HepG2 (cell line): ENCODE results near the gene NPHP4. TPM values are rescaled to one million over a fixed set of nuclear protein-coding genes. Genes with fewer than 3 reads are reported as not detected.
A peak's percentile ranks its signal among the peaks of the same experiment; 100 is the strongest.

Experiments
- ATAC-seq: fragments of 200-7000 bp; cut with Tn5 transposase; 3 replicates; pipeline ENCODE4 v1.9.1; 2020; ENCODE audit warnings: mild to moderate bottlenecking, moderate library complexity
- BruUV-seq: library from RNA; stranded (reverse); fragments of 400-500 nt; replicated peaks from 2 replicates; lab custom pipeline; 2021; lab: Mats Ljungman, UMichigan
- CTCF ChIA-PET: fragments of 300-600 bp; formaldehyde crosslinking; extraction: SDS; loops from one replicate; lab custom pipeline; 2021; ENCODE audit warnings: low total read pairs, inconsistent platforms, low intra/inter-chr PET ratio; lab: Yijun Ruan, JAX
- POLR2A ChIA-PET: fragments of 350-600 bp; sonication (Branson Sonifier 250); formaldehyde crosslinking; loops from one replicate; lab custom pipeline; 2020; ENCODE audit warnings: antibody characterized with exemption, inconsistent platforms; lab: Yijun Ruan, JAX
- DNase-seq: peaks from one replicate; pipeline ENCODE4 v3.0.0-alpha.2; 2015; ENCODE audit warnings: low spot score
- FAIRE-seq: peaks from 3 replicates; lab custom pipeline; 2011; peaks lifted over from hg19 to GRCh38; lab: Jason Lieb, UNC
- H2AFZ ChIP-seq: one replicate; pipeline ENCODE4 v1.6.1; 2011; ENCODE audit warnings: low read length, inconsistent platforms
- H3K27ac ChIP-seq: fragments of 300-600 bp; 3 replicates; pipeline ENCODE4 v1.8.0; 2011; ENCODE audit warnings: mixed run types, mild to moderate bottlenecking, mixed read lengths, low read length, inconsistent platforms; ENCODE audit not compliant: insufficient read depth; ENCODE audit errors: extremely low read length
- H3K27me3 ChIP-seq, 2 experiments: fragments of 200-600 bp in 1 of 2; 2 replicates in 1 of 2; 3 replicates in 1 of 2; pipeline versions ENCODE4 v1.6.0 to v1.8.0; 2011; ENCODE audit warnings: low read length in 2 of 2, mild to moderate bottlenecking in 2 of 2, moderate library complexity in 2 of 2, inconsistent platforms in 1 of 2; ENCODE audit not compliant: insufficient read depth in 2 of 2, control insufficient read depth in 1 of 2
- H3K36me3 ChIP-seq, 2 experiments: fragments of 200-600 bp in 1 of 2; replicated peaks in 1 of 2; 2 replicates in 1 of 2; 3 replicates in 1 of 2; pipeline versions ENCODE4 v1.5.1 to v1.8.0; 2011; ENCODE audit warnings: low read length in 2 of 2, inconsistent platforms in 1 of 2; ENCODE audit not compliant: insufficient read depth in 2 of 2, control insufficient read depth in 1 of 2
- H3K4me1 ChIP-seq: 2 replicates; pipeline ENCODE4 v1.5.1; 2012; ENCODE audit warnings: low read length, inconsistent platforms; ENCODE audit not compliant: insufficient read depth
- H3K4me2 ChIP-seq: 2 replicates; pipeline ENCODE4 v1.6.0; 2011; ENCODE audit warnings: low read depth, low read length, inconsistent platforms
- H3K4me3 ChIP-seq, 3 experiments: fragments of 200-600 bp in 1 of 3; sonication (generic), shearing (Covaris generic) in 1 of 3; replicated peaks in 1 of 3; 2 replicates each; pipeline ENCODE4 v1.5.1; 2011 to 2016; ENCODE audit warnings: low read length in 3 of 3, inconsistent platforms in 2 of 3, low read depth in 2 of 3, mild to moderate bottlenecking in 2 of 3, control low read depth in 1 of 3, mixed read lengths in 1 of 3; ENCODE audit not compliant: insufficient read depth in 1 of 3
- H3K79me2 ChIP-seq: one replicate; pipeline ENCODE4 v1.6.1; 2011; ENCODE audit warnings: low read length, inconsistent platforms; ENCODE audit not compliant: insufficient read depth
- H3K9ac ChIP-seq: 2 replicates; pipeline ENCODE4 v1.6.0; 2011; ENCODE audit warnings: mild to moderate bottlenecking, low read depth, low read length, inconsistent platforms; ENCODE audit not compliant: insufficient read depth
- H3K9me3 ChIP-seq: 2 replicates; pipeline ENCODE4 v1.5.1; 2012; ENCODE audit warnings: mild to moderate bottlenecking, low read length
- H4K20me1 ChIP-seq: 2 replicates; pipeline ENCODE4 v1.6.0; 2011; ENCODE audit warnings: inconsistent platforms, mild to moderate bottlenecking, low read length, moderate library complexity; ENCODE audit not compliant: insufficient read depth
- ELK4 ChIP-seq: sonication (generic); formaldehyde crosslinking; IDR thresholded peaks from 2 replicates; pipeline ENCODE4 v1.9.0; 2021; ENCODE audit warnings: missing genetic modification reagents, borderline replicate concordance
- HIVEP1 ChIP-seq: sonication (generic); formaldehyde crosslinking; IDR thresholded peaks from 2 replicates; pipeline ENCODE4 v1.4.0; 2020; ENCODE audit warnings: mild to moderate bottlenecking, missing genetic modification reagents
- SAFB2 ChIP-seq: sonication (generic); formaldehyde crosslinking; IDR thresholded peaks from 2 replicates; pipeline ENCODE4 v1.5.1; 2020; ENCODE audit warnings: missing genetic modification reagents, low read depth, mild to moderate bottlenecking, borderline replicate concordance
- SAP130 ChIP-seq: IDR thresholded peaks from 2 replicates; pipeline ENCODE4 v1.6.1; 2016; ENCODE audit warnings: low read depth
- SNRNP70 ChIP-seq: fragments of 200-400 bp; formaldehyde crosslinking; IDR thresholded peaks from 2 replicates; pipeline ENCODE4 v1.6.1; 2017; ENCODE audit warnings: mild to moderate bottlenecking, low read depth, low read length, moderate library complexity
- ZBTB33 ChIP-seq: sonication (generic); formaldehyde crosslinking; IDR thresholded peaks from 2 replicates; pipeline ENCODE4 v1.4.0; 2020; ENCODE audit warnings: missing genetic modification reagents
- ZNF605 ChIP-seq: sonication (generic); formaldehyde crosslinking; IDR thresholded peaks from 2 replicates; pipeline ENCODE4 v1.8.0; 2022; ENCODE audit warnings: mild to moderate bottlenecking, missing genetic modification reagents
- ZNF891 ChIP-seq: sonication (generic); formaldehyde crosslinking; IDR thresholded peaks from 2 replicates; pipeline ENCODE4 v1.5.0; 2020; ENCODE audit warnings: mild to moderate bottlenecking, missing genetic modification reagents
- WGBS: methylation state at CpG from one replicate; pipeline ENCODE4 v1.1.6; 2017; ENCODE audit warnings: low lambda C conversion rate; 5-methylcytosine and 5-hydroxymethylcytosine counted together
- in situ Hi-C: cut with HindIII; loops from 2 replicates; pipeline ENCODE4 v1.10.0; 2017; ENCODE audit warnings: low pct_unique_long_range_greater_than_20kb; ENCODE audit not compliant: extremely low pct_ligation_motif_present
- intact Hi-C: fragments of 100-400 bp; cut with micrococcal nuclease; formaldehyde crosslinking; loops from one replicate; pipeline ENCODE4 v1.10.0; 2022; ENCODE audit not compliant: unreplicated experiment
- polyA plus RNA-seq, 8 experiments: library from polyadenylated mRNA; depleted of rRNA in 3 of 8; stranded (reverse) in 7 of 8; unstranded in 1 of 8; fragments of >200 nt; fragmentation: Illumina TruSeq in 4 of 8; extraction: Trizol in 4 of 8; gene quantifications; 2 replicates each; pipeline versions ENCODE4 v1.2.1 to v1.2.3, GENCODE V29; 2011 to 2016; ENCODE audit warnings: low read depth in 4 of 8, missing spikeins in 1 of 8, mixed read lengths in 1 of 8; ENCODE audit not compliant: insufficient read depth in 1 of 8
- total RNA-seq, 5 experiments: library from RNA; depleted of rRNA; stranded (reverse); fragments of >200 nt; fragmentation: Illumina TruSeq; extraction: Trizol; gene quantifications; 2 replicates each; pipeline ENCODE4 v1.2.3, GENCODE V29; 2016; ENCODE audit warnings: low read depth in 1 of 5
- TF ChIP-seq, protein P1 (sequence below): fragments of 450-650 bp; IDR thresholded peaks from 2 replicates; pipeline ENCODE4 v1.6.1; 2017
- TF ChIP-seq, protein P2 (sequence below): IDR thresholded peaks from 2 replicates; pipeline ENCODE4 v1.6.1; 2016
- TF ChIP-seq, protein P3 (sequence below): sonication (generic); formaldehyde crosslinking; IDR thresholded peaks from 2 replicates; pipeline ENCODE4 v1.8.0; 2023; ENCODE audit warnings: mild to moderate bottlenecking, missing genetic modification reagents

The NPHP4 gene
- total and polyA plus RNA-seq, 2 of the 13 experiments (the other 11 are each of a cell fraction or from before 2014, with no cell fraction given): 4.4 to 6.8 TPM

DNA sequence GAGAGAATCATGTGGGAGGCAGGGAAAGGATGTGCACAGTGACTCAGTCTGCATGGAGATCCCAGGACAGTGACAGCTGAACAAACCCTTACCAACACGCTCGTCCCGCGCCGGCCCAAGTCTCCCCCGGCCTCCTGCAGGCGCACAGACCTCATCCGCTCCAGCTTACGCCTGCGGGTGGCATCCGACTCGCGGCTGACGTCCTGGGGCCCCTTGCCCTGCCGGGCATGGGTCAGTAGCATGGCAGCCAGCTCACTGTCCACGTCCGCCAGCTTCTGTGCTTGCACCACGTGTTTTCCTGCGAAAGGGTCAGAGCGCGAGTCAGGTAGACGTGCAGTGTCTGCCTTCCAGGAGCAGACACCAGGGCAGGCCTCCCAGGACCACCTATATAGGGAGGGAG, 115.2 kb downstream of the NPHP4 start:
- H3K9ac ChIP-seq: no peak overlapping the region
- peaks cover 19 to 59% of the 10 kb centered on the region in 2 experiments; a peak in 4 of 5 replicates for H3K36me3 ChIP-seq
- DNase-seq: no peak
- TF ChIP-seq ZBTB33 (CRISPR knock-in tag) (0 out of 2 replicates have a peak, but pooled peaks have one; percentile 21), ZNF891 (CRISPR knock-in tag) (no peak)
- intact Hi-C loops (no loop called here), in situ Hi-C loops (no loop called here)
- no peak overlapping the region for H2AFZ ChIP-seq
- H3K4me1 ChIP-seq: no peaks in the 10 kb centered on the region
- ATAC-seq: no peak
- no peak overlapping the region for H3K4me2 ChIP-seq
- WGBS: 85% methylated on average over 16 of the region's 22 CpGs
- H3K9me3 ChIP-seq: no peaks in the 10 kb centered on the region; the same call in 1 of the 2 replicates
- CTCF ChIA-PET: no interaction called here
- H3K4me3 ChIP-seq: no peak overlapping the region
- H3K79me2 ChIP-seq: no peaks in the 10 kb centered on the region
- BruUV-seq: no TSS peak
- POLR2A ChIA-PET: no interaction called here
- H3K27ac ChIP-seq: no peak overlapping the region
- FAIRE-seq: no peak
- no peaks in the 10 kb centered on the region for H4K20me1 ChIP-seq
- H3K27me3 ChIP-seq: no peaks in the 10 kb centered on the region

DNA sequence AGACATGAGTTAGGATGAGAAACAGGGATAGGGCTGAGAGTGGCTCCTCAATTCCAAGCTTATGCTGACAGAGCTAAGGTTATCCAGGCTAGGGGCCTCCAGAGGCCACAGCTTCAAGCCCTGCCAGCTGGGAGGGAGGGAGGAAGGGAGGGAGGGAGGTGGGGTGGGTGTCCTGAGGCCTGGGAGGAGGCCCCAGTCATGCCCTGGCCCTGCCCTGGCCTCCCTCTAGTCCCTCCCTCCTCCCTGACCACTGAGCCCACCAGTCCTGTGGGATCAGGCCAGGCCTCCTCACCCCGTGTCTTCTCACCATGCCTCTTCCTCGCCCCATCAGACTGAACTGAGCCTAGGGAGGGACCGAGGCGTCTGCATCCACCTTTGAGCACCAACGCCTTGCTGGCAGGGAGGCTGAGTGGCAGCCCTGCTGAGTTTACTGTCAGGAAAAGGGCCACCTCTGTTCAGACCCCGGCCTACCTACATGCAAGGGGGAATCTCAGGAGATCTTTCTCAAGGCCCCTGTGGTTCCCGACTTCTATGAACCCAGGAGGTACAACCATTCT, 116.1 kb downstream of the NPHP4 start:
- Histone ChIP-seq H3K27ac (no peak overlapping the region), H3K36me3 (peaks cover 17 to 55% of the 10 kb centered on the region in 2 experiments; a peak in 4 of 5 replicates), H3K4me2 (no peak overlapping the region), H2AFZ (no peak overlapping the region), H3K27me3 (no peaks in the 10 kb centered on the region), H3K9ac (no peak overlapping the region), H3K79me2 (no peaks in the 10 kb centered on the region), H3K9me3 (no peaks in the 10 kb centered on the region; the same call in 1 of the 2 replicates), H3K4me3 (no peak overlapping the region), H4K20me1 (no peaks in the 10 kb centered on the region), H3K4me1 (no peaks in the 10 kb centered on the region)
- no peak for ATAC-seq
- CTCF ChIA-PET: no interaction called here
- no peak for FAIRE-seq
- in situ Hi-C loops (no loop called here), intact Hi-C loops (no loop called here)
- BruUV-seq: no TSS peak
- DNase-seq: no peak
- POLR2A ChIA-PET: no interaction called here
- WGBS: 88% methylated on average over 7 of the region's 7 CpGs
- TF ChIP-seq ELK4 (no peak), SAP130 (no peak), SNRNP70 (no peak), SAFB2 (no peak), ZNF605 (no peak), HIVEP1 (CRISPR knock-in tag) (no peak)
- TF ChIP-seq, protein P1, sequence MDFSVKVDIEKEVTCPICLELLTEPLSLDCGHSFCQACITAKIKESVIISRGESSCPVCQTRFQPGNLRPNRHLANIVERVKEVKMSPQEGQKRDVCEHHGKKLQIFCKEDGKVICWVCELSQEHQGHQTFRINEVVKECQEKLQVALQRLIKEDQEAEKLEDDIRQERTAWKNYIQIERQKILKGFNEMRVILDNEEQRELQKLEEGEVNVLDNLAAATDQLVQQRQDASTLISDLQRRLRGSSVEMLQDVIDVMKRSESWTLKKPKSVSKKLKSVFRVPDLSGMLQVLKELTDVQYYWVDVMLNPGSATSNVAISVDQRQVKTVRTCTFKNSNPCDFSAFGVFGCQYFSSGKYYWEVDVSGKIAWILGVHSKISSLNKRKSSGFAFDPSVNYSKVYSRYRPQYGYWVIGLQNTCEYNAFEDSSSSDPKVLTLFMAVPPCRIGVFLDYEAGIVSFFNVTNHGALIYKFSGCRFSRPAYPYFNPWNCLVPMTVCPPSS: no peak
- TF ChIP-seq, protein P2, sequence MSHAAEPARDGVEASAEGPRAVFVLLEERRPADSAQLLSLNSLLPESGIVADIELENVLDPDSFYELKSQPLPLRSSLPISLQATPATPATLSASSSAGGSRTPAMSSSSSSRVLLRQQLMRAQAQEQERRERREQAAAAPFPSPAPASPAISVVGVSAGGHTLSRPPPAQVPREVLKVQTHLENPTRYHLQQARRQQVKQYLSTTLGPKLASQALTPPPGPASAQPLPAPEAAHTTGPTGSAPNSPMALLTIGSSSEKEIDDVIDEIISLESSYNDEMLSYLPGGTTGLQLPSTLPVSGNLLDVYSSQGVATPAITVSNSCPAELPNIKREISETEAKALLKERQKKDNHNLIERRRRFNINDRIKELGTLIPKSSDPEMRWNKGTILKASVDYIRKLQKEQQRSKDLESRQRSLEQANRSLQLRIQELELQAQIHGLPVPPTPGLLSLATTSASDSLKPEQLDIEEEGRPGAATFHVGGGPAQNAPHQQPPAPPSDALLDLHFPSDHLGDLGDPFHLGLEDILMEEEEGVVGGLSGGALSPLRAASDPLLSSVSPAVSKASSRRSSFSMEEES (CRISPR knock-in tag): no peak
- TF ChIP-seq, protein P3, sequence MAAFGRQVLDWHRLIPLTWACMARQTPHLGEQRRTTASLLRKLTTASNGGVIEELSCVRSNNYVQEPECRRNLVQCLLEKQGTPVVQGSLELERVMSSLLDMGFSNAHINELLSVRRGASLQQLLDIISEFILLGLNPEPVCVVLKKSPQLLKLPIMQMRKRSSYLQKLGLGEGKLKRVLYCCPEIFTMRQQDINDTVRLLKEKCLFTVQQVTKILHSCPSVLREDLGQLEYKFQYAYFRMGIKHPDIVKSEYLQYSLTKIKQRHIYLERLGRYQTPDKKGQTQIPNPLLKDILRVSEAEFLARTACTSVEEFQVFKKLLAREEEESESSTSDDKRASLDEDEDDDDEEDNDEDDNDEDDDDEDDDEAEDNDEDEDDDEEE (CRISPR knock-in tag): no peak
